ENCODE results near the gene TAS1R3.

TAS1R3 gene

GRCh38 chr1:1340791-1341548 is 9.9 kb downstream of the TAS1R3 start:
- no peak for DNase-seq

- no peak for DNase-seq
Measured at GRCh38 chr1:1341549-1342021, 10.5 kb downstream of the TAS1R3 start.

DNA sequence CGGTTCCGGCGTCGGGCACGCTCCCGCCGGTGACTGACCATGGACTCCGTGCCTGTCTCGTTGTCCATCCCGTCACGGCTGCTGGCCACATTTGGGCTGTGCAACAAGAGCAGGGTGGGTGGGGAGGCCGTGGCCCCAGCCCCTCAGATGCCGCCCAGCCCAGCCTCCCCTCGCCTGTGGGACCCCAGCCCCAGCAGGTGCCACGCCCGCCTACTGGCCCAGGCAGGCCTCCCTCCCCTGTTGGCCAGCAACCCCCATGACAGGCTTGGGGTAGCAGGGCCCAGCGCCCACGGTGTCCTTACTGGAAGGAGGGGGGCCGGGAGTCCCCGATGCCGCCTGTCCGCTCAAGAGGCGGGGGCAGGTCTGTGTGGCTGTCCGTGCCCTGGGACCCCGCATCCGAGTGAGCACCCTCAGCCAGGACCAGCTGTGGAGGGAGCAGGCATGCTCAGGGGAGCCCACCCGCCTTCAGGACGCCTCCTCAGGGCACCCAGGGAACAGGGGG is 11.0 kb downstream of the TAS1R3 start:
- DNase-seq: no peak

DNA sequence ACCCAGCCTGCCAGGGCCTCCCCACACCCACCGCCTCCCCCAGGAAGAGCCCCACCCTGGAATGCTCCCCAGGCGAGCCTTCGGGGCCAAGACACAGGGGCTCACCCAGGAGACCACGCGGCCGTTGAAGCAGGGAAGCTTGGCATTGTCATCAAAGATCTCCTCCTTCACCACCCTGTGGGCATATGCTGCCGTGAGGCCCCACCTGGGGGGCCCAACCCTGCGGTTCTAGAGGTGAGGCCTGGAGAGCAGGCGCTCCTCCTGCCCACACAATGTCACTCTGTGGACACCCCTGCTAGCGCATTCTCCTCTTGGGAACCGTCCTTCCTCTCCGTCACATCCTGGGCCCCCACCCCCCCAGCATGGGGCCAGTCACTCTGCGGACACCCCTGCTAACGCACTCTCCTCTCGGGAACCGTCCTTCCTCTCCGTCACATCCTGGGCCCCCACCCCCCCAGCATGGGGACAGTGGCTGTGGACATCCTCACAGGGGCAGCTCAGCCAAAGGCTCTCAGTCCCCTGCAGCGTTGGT is 11.6 kb downstream of the TAS1R3 start:
- no peak for DNase-seq

DNA sequence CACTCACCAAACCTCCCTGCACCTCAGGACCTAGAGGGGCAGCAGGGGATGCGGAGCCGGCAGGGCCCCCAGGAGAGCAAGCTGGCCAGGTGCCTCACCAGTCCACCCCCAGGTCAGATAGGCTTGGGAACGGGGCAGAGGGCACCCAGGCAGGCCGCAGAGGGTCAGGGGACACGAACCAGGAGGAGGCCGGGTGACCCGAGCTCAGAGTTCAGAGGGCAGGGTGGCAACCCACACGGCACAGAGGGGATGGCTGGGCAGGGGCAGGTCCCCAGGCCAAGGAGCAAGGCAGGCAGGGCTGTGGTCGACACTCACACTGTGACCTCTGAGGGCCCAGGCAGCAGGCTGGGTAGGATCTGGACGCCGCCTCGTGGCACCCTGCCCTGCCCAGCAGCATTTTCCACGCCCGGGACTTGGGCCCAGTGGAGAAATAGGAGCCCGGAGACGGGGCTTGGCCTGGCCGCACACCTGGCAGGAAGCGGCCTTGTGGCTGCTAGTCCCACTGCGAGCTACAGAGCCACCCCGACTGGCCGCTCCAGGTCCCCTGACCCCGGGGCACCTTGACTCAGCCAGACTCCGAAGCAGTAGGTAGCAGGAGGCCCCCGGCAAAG is 12.8 kb downstream of the TAS1R3 start:
- no peak for DNase-seq

- peak; percentile 63 to 68 for DNase-seq
Measured at GRCh38 chr1:1344655-1345361, 13.7 kb downstream of the TAS1R3 start.

DNA sequence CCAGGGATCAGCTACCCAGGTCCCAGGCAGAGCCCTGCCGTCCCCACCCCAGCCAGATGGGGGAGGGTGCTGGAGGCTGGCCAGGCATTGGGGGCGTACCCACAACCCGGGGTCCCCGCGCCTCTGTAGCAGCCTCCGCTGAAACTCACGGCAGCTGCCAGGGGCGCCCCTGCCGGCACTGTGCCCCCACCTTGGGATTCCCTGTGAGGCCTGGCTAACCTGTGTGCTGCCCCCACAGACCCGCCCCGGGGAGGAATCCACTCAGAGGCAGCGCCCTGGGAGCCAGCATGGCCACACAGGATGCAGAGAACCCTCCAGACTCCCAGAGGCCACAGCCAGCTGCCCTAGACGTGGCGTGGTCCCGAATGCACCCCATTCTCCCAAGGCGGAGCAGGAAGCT is 14.3 kb downstream of the TAS1R3 start:
- DNase-seq: no peak

DNA sequence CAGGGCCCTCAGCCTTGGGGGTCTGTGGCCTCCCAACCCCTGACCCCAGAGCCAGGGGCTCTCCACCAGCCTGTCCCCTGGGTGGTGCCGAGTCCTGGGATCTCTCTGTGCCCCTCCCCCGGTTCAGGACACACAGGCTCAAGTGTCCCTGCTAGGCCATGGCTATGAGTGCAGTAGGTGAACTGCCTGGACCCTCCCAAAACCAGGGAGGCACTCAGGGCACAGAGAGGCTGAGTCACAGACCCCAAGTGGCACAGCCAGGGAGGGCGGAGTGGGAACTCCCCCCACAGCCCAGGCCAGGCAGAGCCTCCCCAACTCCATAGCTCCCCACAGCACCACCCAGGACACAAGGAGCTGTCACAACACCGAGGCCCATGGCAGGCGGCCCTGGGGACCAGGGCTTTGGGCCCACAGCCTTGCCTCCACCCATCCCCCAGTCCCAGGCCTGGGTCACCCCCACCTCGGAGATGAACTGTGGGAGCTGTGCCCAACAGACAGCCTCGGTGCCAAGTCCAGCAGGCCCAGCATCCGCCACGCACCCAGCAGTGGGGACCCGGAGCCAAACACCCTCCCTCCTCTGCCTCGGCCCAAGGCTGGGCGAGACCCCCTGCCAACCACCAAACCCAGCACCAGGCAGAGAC is 14.9 kb downstream of the TAS1R3 start:
- DNase-seq: no peak

GRCh38 chr1:1346501-1346890 is 15.4 kb downstream of the TAS1R3 start:
- DNase-seq: no peak

DNA sequence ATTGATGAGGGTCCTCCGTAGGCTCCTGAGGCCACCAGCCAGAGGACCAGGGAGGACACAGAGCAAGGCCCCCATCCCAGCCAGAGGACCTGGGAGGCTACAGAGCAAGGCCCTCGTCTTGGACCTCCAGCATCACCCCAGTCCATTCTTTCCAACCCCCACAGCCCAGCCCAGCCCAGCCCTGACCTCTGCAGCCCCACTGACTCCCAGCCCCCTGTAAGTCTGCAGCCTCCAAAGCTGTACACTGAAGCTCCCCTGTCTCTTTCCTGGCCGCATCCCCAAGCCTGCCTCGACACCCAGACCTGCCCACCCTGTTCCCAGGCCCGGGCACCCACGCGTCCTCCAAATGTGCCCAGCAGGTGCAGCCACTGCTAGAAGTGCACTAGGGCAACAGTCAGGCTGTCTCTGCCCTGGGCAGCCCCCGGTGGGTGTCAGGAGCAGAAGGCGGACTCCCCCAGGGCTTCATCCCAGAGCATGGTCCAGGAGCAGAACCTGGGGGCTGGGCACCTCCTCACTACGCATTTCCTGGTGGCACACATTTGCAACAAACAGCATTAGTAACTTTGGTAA is 16.0 kb downstream of the TAS1R3 start:
- DNase-seq: no peak

- DNase-seq: no peak
Measured at GRCh38 chr1:1347663-1348419, 16.8 kb downstream of the TAS1R3 start.

- DNase-seq: no peak
Measured at GRCh38 chr1:1348420-1349255, 17.6 kb downstream of the TAS1R3 start.

DNA sequence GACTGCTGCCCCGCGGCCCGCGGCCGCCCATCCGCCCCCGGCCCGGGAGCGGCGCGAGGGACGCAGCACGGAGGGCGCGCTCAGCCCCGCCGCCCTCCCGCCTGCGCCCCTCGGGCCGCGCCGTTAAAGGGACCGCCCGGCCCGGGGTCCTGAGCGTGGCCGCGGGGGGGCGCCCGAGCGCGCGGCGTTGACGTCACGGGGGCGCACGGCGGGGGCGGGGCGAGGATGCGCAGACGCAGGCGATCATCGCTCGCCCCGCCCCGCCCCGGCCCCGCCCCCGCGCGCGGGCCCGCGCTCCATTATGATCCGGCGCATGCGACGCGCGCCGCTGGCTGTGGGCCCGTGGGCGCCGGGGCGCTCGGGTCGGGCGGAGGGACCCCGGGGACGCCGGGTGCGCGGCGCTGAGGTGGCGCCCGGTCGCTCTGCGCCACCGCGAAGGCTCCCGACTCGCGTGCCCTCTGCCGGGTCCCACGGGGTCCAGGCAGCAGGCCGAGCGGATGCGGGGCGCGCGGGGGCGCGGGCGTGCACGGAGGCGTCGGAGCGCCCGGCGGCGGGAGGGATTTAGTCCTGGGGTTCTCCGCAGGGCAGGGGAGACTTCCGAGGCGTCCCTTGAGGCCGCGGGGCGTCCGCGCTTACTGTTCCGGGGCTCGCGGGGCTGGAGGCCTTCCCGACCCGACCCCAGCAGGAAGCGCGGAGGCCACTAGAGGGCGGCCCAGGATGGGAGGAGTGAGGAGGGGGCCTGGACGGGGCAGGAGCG is 18.4 kb downstream of the TAS1R3 start, which contains the start of gene DVL1:
Gene DVL1, minus strand, starts transcription at position 163 of the 757 bp plus-strand sequence. CDS start 353 bp downstream, outside the sequence.
- no peak for DNase-seq

GRCh38 chr1:1351511-1352427 is 20.7 kb downstream of the TAS1R3 start:
- DNase-seq: no peak

DNA sequence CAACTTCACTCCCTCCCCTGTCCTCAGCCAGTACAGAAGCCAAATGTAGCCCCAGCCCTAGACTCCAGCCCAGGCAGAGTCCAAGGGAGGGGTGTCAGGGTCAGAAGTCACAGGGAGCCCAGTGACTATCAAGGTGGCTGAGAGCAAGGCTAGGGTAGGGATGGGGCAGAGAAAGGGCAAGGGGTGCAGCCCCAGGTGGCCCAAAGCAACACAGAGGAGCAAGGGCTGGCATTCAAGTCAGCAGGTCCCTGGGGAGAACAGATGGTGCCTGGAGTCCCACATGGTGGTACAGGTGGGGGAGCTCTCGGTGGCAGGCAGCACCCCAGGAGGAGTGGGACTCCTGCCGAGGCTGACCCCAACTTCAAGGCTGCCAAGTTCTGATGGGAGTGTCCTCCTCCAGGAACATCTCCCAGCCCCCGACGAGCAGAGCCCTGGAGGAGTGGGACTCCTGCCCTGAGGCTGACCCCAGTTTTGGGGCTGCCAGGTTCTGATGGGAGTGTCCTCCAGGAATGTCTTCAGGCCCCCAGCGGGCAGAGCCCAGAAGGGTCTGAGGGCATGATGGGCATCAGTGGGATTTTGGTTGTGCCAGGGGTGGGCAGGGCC is 21.8 kb downstream of the TAS1R3 start:
- DNase-seq: no peak

DNA sequence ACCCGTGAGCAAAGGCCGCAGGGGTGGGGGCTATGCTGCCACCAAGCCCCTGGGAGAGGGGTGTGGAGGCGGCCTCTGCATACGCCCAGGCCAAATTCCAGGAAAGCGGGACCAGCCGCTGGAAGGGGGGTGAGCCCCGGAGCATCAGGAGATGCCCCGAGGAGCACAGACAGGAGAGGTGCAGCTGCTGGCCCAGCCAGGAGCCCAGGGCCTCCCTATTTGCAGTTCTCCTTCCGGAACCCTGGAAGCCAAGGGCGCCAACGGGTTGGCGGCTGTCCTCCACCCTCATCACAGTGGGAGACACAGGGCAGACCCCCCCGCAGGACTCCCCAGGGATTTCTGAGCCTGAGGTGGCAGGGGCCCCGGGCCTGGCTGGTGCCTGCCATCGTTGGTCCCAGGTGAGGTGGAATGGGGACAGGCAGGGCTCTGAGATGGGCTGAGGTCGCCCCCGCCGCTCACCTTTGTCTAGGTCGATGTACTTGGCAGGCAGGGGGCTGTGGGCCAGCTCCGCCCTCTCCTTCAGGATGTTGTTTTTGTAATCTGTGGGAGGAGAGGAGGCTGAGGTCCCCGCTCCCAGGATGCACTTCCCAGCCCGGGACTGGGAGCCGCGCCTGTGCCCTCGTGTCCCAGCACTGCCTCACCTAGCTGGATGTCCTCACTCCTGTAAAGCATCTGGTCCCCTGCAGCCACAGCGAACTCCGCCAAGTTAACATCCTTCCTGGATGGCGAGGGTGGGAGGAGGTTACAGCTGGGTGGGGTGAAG is 22.5 kb downstream of the TAS1R3 start:
- no peak for DNase-seq

All from SW 1271 (cell line).